Subcutaneous adipose tissue (tissue), 4 donors: ENCODE results near the gene PTPRCAP. TPM values are rescaled to one million over a fixed set of nuclear protein-coding genes. Genes with fewer than 3 reads are reported as not detected.

Experiments
- total RNA-seq, 4 donors: library from RNA; depleted of rRNA; stranded (reverse); fragments of >200 nt; gene quantifications; one replicate each; pipeline ENCODE4 v1.1.0, GENCODE V29; 2016
- TF ChIP-seq, protein P1 (sequence below): fragments of 450-650 bp; IDR thresholded peaks from one replicate; pipeline ENCODE4 v1.5.1; 2016; ENCODE audit warnings: low read depth, mild to moderate bottlenecking, control low read depth, antibody characterized with exemption, moderate library complexity

Gene PTPRCAP
- total RNA-seq, 4 donors from 2014 or later, result 1.7 to 6.7 (median 3.5) TPM

DNA sequence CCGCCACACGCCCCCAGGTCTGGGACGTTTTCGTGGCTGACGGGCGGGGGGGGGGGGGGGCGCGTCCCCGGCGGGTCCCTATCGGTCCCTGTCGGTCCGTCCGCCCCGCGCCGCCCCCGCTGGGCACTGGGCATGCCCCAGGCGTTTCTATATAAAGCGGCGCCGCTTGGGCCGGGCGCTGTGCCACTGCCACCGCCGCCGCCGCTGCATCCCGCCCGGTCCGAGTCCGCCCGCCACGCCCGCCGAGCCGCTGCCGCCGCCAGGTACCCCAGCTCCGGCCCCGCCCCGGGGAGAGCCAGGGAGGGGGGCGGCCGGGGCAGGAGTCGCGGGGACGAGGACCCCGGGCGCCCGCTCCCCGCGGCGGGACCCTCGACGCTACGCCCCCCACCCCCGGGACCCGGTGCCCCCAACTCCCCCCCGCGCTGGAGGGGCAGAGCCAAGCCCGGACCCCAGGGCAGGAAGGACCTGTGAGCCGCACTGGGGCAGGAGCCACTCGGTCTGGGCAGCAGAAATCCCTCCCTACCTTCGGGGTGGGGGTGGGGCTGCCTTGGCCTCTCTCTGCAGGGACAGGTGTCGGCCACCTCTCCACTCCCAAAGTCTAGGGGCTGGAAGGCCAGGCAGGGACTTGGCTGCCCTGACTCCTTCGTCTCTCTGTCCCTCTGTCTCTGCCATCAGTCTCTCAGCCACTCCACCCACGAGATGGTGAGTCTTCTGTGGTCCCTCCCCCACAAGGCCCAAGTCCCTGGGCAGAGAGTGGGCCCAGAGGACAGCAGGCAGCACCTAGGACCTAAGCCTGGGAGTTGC lies 21.8 kb downstream of the PTPRCAP start, which contains the start of gene CARNS1:
Gene CARNS1, plus strand, starts transcription at position 178 of the 804 bp plus-strand sequence. Its CDS starts 522 bp downstream, at position 700.
- TF ChIP-seq, protein P1, sequence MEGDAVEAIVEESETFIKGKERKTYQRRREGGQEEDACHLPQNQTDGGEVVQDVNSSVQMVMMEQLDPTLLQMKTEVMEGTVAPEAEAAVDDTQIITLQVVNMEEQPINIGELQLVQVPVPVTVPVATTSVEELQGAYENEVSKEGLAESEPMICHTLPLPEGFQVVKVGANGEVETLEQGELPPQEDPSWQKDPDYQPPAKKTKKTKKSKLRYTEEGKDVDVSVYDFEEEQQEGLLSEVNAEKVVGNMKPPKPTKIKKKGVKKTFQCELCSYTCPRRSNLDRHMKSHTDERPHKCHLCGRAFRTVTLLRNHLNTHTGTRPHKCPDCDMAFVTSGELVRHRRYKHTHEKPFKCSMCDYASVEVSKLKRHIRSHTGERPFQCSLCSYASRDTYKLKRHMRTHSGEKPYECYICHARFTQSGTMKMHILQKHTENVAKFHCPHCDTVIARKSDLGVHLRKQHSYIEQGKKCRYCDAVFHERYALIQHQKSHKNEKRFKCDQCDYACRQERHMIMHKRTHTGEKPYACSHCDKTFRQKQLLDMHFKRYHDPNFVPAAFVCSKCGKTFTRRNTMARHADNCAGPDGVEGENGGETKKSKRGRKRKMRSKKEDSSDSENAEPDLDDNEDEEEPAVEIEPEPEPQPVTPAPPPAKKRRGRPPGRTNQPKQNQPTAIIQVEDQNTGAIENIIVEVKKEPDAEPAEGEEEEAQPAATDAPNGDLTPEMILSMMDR, result no peak

DNA sequence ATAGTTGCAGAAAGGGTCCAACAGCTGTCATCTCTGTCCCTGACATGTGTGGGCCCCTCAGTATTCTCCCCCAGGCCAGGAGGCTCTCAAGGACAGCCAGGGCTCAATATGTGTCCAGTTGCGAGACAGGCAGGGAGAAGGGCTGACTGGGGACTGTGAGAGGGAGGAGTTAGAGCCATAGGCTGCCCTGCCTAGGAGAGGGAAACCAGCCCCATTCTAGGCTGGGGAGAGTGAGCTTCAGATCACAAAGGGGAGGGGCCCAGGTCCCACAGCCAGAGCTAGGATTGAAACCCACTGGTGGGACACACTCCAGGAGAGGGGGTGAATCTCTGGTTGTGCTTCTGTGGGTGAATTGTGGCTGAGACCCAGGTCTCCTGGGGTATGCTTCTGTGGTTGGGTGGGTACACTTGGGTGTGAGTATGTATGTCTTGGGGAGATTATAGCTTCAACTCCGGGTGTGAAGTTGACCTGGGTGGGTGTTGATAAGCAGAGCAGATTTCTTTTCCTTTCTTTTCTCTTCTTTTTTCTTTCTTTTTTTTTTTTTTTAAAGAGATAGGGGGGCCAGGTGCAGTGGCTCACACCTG lies 24.1 kb downstream of the PTPRCAP start:
- TF ChIP-seq, protein P1, result no peak

DNA sequence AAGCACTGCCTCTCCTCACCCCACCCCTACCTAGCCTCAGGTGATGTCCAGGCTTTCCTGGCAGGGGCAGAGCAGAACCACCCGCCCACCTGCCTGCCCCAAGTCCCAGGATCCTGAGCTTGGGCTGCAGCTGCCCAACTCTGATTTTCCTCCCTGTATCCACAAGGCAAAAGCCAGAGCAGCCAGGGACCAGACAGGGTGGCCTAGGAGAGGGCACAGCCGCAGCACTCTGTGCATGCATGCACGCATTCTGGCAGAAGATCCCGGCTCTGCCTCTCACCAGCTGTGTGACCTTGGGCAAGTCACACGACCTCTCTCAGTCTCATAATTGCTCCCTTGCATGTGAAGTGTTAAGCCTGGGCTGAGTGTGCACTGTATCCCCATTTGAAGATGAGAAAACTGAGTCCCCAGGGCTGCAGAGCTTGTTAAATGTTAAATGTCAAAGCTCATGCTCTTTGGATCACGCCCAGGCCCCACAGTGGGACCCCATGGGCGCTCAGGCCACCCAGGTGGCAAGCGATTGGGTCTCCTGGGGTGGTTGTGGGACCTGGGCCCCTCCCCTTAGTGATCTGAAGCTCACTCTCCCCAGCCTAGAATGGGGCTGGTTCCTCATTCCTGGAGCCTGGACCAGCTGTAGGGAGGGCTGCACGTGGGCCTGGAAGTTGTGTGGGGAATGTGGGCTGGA lies 24.8 kb downstream of the PTPRCAP start:
- TF ChIP-seq, protein P1, result no peak

DNA sequence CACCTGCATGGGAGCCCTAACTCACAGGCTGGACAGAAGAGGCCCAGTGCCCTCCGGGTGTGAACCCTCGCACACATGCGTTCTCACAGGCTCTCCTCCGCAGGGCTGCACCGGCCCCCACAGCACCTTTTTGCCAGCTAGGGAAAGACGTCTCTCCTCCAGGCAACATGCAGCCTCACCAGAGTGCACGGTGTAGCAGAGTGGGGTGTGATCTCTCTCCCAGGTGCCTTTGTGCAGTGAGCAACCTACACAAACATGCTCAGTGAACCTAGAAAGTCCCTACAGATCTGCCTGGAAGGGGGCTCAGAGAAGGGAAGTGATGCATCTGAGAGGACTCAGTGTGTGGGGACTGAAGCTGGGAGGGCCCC lies 25.7 kb downstream of the PTPRCAP start:
- TF ChIP-seq, protein P1, result no peak

DNA sequence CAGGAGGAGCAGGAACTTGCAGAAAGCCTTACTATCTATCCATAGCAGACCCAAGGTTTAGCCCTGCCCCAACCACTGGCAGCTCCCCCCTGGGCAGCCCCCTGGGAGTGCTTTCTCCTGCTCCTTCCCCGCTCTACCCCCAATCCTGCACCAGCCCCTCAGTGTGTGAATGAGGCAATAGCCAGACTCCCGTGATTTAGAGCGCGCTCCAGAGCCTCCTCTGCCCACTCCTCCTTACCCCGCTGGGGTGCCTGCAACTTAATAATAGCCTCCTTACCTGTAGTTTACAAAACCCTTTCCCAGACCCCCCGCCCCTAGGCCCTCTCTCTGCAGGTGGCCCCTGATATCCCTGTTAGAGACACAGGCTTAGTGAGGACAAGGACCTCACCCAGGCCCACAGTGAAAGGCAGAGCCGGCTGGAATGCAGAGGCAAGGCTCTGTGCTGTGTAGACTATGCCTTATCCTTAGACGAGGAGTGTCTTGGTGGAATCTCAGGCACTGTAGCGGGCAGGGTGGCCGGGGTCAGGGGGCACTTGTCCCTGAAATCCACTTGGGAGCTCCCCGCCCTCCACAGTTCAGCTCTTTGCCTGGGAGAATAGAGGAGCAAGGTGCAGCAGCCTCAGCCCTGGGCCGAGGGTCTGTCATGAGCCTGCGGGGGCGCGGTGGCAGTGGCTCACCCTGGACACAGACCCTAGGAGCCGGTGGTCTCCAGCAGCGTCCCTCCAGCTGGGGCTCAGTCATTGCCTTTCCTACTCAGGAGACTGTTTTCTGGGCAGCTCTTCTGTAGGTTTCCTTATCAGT lies 26.3 kb downstream of the PTPRCAP start:
- TF ChIP-seq, protein P1, result no peak

DNA sequence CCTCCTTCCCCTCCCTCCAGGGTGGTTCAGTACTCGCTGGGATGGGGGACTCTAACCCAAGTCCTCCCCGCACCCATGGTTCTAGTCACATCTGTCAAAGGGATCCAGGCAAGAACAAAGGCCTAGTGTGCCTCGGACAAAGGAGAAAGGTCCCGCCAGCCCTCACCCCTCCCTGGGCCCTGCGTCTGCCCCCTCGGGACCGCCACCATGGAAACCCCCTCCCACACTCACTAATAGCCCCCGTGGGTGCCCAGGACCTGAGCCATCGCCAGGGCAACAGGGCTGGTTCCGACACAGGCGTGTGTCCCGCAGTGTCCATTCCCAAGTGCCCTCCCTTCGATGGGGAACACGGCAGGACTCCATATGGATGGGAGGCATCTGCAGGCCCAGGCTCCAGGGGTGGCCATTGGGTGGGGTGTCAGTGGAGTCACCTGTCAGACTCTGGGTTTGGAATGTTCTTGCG lies 27.1 kb downstream of the PTPRCAP start:
- TF ChIP-seq, protein P1, result no peak
